ENCODE measurements around the gene SNTA1. TPM values are rescaled to one million over a fixed set of nuclear protein-coding genes. Genes with fewer than 3 reads are reported as not detected.

SNTA1 gene
- total and polyA plus RNA-seq, 2 of the 13 experiments (the other 11 are each of a cell fraction or from before 2014, with no cell fraction given) = 16.4 to 18.3 TPM

DNA sequence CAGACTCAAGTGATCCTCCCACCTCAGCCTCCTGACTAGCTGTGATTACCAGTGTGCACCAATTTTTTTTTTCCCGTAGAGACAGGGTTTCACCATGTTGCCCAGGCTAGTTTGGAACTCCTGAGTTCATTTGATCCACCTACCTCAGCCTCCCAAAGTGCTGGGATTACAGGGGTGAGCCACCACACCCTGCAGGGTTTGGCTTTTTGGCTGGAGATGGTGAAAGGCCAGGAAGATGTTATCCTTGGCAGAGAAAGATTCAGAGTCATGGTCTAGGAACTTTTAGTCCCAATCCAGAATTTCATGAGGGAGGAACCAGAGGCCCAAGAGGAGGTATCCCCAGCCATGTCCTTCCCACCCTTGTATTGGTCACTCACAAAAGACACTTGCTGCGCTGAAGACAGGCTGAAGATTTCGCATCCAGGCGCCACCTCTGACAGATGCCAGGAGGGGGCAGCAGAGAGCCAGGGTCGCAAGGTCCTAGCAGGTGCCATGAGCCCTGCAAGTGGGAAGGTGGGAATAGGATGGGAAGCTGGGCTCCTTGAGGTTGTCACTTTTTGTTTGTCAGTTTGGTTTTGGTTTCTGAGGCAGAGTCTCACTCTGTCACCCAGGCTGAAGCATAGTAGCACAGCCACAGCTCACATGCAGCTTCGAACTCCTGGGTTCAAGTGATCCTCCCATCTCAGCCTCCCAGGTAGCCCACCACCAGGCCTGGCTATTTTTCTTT is 13.5 kb upstream of the SNTA1 start (continued):
- TF ChIP-seq, protein P1, sequence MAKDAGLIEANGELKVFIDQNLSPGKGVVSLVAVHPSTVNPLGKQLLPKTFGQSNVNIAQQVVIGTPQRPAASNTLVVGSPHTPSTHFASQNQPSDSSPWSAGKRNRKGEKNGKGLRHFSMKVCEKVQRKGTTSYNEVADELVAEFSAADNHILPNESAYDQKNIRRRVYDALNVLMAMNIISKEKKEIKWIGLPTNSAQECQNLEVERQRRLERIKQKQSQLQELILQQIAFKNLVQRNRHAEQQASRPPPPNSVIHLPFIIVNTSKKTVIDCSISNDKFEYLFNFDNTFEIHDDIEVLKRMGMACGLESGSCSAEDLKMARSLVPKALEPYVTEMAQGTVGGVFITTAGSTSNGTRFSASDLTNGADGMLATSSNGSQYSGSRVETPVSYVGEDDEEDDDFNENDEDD (CRISPR knock-in tag; IDR thresholded peaks at IDR 0.05; ENCODE audit: borderline replicate concordance) = peak; percentile 32; the same call in 1 of the 2 replicates
- TF ChIP-seq, protein P2, sequence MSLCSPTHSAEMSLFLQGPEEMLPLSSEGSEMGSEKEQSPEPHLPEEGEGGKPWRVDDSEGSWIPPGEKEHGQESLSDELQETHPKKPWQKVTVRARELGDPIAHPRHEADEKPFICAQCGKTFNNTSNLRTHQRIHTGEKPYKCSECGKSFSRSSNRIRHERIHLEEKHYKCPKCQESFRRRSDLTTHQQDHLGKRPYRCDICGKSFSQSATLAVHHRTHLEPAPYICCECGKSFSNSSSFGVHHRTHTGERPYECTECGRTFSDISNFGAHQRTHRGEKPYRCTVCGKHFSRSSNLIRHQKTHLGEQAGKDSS (CRISPR knock-in tag; IDR thresholded peaks at IDR 0.05; ENCODE audit: borderline replicate concordance, low read depth) = peak; percentile 84; the same call in 1 of the 2 replicates
- peak; percentile 81 for TF ChIP-seq HOXA5 (CRISPR knock-in tag; IDR thresholded peaks at IDR 0.05)
- peak; percentile 47; the same call in 1 of the 2 replicates for TF ChIP-seq STAT6 (CRISPR knock-in tag; IDR thresholded peaks at IDR 0.05; ENCODE audit: borderline replicate concordance)
- TF ChIP-seq HNF4A (CRISPR knock-in tag; IDR thresholded peaks at IDR 0.05) = peak; percentile 15; the same call in 1 of the 2 replicates
- TF ChIP-seq, protein P3, sequence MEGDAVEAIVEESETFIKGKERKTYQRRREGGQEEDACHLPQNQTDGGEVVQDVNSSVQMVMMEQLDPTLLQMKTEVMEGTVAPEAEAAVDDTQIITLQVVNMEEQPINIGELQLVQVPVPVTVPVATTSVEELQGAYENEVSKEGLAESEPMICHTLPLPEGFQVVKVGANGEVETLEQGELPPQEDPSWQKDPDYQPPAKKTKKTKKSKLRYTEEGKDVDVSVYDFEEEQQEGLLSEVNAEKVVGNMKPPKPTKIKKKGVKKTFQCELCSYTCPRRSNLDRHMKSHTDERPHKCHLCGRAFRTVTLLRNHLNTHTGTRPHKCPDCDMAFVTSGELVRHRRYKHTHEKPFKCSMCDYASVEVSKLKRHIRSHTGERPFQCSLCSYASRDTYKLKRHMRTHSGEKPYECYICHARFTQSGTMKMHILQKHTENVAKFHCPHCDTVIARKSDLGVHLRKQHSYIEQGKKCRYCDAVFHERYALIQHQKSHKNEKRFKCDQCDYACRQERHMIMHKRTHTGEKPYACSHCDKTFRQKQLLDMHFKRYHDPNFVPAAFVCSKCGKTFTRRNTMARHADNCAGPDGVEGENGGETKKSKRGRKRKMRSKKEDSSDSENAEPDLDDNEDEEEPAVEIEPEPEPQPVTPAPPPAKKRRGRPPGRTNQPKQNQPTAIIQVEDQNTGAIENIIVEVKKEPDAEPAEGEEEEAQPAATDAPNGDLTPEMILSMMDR (CRISPR knock-in tag; IDR thresholded peaks at IDR 0.05) = peak; percentile 100
- TF ChIP-seq, protein P4, sequence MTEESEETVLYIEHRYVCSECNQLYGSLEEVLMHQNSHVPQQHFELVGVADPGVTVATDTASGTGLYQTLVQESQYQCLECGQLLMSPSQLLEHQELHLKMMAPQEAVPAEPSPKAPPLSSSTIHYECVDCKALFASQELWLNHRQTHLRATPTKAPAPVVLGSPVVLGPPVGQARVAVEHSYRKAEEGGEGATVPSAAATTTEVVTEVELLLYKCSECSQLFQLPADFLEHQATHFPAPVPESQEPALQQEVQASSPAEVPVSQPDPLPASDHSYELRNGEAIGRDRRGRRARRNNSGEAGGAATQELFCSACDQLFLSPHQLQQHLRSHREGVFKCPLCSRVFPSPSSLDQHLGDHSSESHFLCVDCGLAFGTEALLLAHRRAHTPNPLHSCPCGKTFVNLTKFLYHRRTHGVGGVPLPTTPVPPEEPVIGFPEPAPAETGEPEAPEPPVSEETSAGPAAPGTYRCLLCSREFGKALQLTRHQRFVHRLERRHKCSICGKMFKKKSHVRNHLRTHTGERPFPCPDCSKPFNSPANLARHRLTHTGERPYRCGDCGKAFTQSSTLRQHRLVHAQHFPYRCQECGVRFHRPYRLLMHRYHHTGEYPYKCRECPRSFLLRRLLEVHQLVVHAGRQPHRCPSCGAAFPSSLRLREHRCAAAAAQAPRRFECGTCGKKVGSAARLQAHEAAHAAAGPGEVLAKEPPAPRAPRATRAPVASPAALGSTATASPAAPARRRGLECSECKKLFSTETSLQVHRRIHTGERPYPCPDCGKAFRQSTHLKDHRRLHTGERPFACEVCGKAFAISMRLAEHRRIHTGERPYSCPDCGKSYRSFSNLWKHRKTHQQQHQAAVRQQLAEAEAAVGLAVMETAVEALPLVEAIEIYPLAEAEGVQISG (CRISPR knock-in tag; IDR thresholded peaks at IDR 0.05) = peak; percentile 68
- TF ChIP-seq ZNF547 (CRISPR knock-in tag; IDR thresholded peaks at IDR 0.05) = 0 out of 2 replicates have a peak, but pooled peaks have one; percentile 39
- TF ChIP-seq SAP130 (CRISPR knock-in tag; IDR thresholded peaks at IDR 0.05; ENCODE audit: low read depth) = peak; percentile 62; the same call in 1 of the 2 replicates
- 0 out of 2 replicates have a peak, but pooled peaks have one; percentile 32 for TF ChIP-seq HINFP (CRISPR knock-in tag; IDR thresholded peaks at IDR 0.05; ENCODE audit: low read depth)
- peak; percentile 15; the same call in 1 of the 2 replicates for TF ChIP-seq PITX1 (CRISPR knock-in tag; IDR thresholded peaks at IDR 0.05)
- peak; percentile 45; the same call in 1 of the 2 replicates for TF ChIP-seq ELF3 (CRISPR knock-in tag; IDR thresholded peaks at IDR 0.05)
- TF ChIP-seq, protein P5, sequence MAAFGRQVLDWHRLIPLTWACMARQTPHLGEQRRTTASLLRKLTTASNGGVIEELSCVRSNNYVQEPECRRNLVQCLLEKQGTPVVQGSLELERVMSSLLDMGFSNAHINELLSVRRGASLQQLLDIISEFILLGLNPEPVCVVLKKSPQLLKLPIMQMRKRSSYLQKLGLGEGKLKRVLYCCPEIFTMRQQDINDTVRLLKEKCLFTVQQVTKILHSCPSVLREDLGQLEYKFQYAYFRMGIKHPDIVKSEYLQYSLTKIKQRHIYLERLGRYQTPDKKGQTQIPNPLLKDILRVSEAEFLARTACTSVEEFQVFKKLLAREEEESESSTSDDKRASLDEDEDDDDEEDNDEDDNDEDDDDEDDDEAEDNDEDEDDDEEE (CRISPR knock-in tag; IDR thresholded peaks at IDR 0.05) = 0 out of 2 replicates have a peak, but pooled peaks have one; percentile 16
- TF ChIP-seq ZNF788 (CRISPR knock-in tag; IDR thresholded peaks at IDR 0.05; ENCODE audit: borderline replicate concordance) = peak; percentile 58; the same call in 1 of the 2 replicates
- TF ChIP-seq MYC (CRISPR knock-in tag; IDR thresholded peaks at IDR 0.05; ENCODE audit: borderline replicate concordance) = peak; percentile 63; the same call in 1 of the 2 replicates
